HG02981 (cell line): ENCODE data around the gene TTC16.
A peak's percentile ranks its signal among the peaks of the same experiment; 100 is the strongest.

ENCODE experiments used
- ATAC-seq: cut with Tn5 transposase; IDR thresholded peaks from one replicate; pipeline ENCODE4 v1.9.1; 2021; ENCODE audit warnings: mild to moderate bottlenecking, moderate library complexity; ENCODE audit not compliant: unreplicated experiment

The TTC16 gene

GRCh38 chr9:127715470-127716337 is at the start of gene TTC16, which contains the start of gene PTRH1:
TTC16 (plus strand) TSS chr9:127716079; CDS start chr9:127716146, 67 bp downstream.
PTRH1 (minus strand) TSS chr9:127715663; CDS start chr9:127715639, 24 bp downstream.
- ATAC-seq, result peak; percentile 92

GRCh38 chr9:127667127-127667844 is 48.6 kb upstream of the TTC16 start:
- no peak for ATAC-seq

- no peak for ATAC-seq
These were observed 48.0 kb upstream of the TTC16 start for GRCh38 chr9:127667906-127668305.

- ATAC-seq, result no peak
These were observed 42.6 kb upstream of the TTC16 start for GRCh38 chr9:127673234-127673633.

- ATAC-seq, result no peak
These were observed 39.2 kb upstream of the TTC16 start for GRCh38 chr9:127676638-127677037.

- no peak for ATAC-seq
These were observed 36.4 kb upstream of the TTC16 start for GRCh38 chr9:127679506-127679905.

GRCh38 chr9:127680226-127680625 is 35.7 kb upstream of the TTC16 start:
- no peak for ATAC-seq

GRCh38 chr9:127680846-127681245 is 35.0 kb upstream of the TTC16 start:
- no peak for ATAC-seq

- no peak for ATAC-seq
These were observed 33.3 kb upstream of the TTC16 start for GRCh38 chr9:127682351-127683136.

GRCh38 chr9:127683723-127684122 is 32.2 kb upstream of the TTC16 start:
- ATAC-seq, result no peak

- no peak for ATAC-seq
These were observed 31.3 kb upstream of the TTC16 start for GRCh38 chr9:127684576-127684975.

- no peak for ATAC-seq
These were observed 29.2 kb upstream of the TTC16 start for GRCh38 chr9:127686461-127687393.

GRCh38 chr9:127689329-127690000 is 26.4 kb upstream of the TTC16 start:
- ATAC-seq, result no peak

GRCh38 chr9:127690735-127691134 is 25.1 kb upstream of the TTC16 start:
- ATAC-seq, result no peak

- no peak for ATAC-seq
These were observed 23.8 kb upstream of the TTC16 start for GRCh38 chr9:127692071-127692470.

- ATAC-seq, result no peak
These were observed 22.7 kb upstream of the TTC16 start for GRCh38 chr9:127693143-127693542.

GRCh38 chr9:127693697-127694096 is 22.2 kb upstream of the TTC16 start:
- no peak for ATAC-seq

- ATAC-seq, result no peak
These were observed 20.8 kb upstream of the TTC16 start for GRCh38 chr9:127694890-127695720.

- no peak for ATAC-seq
These were observed 18.3 kb upstream of the TTC16 start for GRCh38 chr9:127697575-127697974.
